GM12892 (cell line): ENCODE results near the gene CRYBG1.

Experiments used
- POLR2A ChIP-seq: IDR thresholded peaks from 2 replicates; pipeline ENCODE4 v1.6.1; 2011; ENCODE audit warnings: low read depth, low read length, control low read depth
- POLR2AphosphoS5 ChIP-seq: IDR thresholded peaks from 2 replicates; pipeline ENCODE4 v1.6.1; 2011; ENCODE audit warnings: low read depth, low read length, control low read depth

DNA sequence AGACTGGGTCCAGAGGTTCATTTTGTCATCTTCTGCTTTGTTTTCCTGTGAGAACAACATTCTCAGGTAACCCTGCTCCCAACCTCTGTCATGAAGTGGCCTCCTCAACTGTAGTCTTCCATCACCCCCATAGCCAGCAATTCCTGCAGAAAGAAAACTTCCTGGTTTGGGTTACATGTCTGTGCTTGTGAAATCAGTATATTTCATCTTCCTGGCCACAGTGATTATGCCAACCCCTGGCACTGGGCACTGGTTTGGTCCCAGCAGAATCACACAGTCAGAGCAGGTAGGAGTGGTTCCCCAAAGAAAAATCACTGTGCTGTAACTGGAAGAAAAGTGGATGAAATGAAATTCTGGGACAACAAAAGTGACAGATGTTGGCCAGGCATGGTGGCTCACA, 52.5 kb downstream of the CRYBG1 start:
- TF ChIP-seq POLR2A (no peak), POLR2AphosphoS5 (no peak)
